HG03064 (cell line): ENCODE data around the gene ROCK2.
"Not testable (repeated sequence)": the region's sequence is repeated elsewhere in the genome, so short reads cannot be mapped to it uniquely, and the experiment has no call there.

ENCODE experiments used
- ATAC-seq: cut with Tn5 transposase; IDR thresholded peaks from one replicate; pipeline ENCODE4 v1.9.1; 2021; ENCODE audit warnings: low read depth; ENCODE audit not compliant: unreplicated experiment

ROCK2 gene

GRCh38 chr2:11342551-11343367, 1.7 kb downstream of the ROCK2 start:
- ATAC-seq = no peak

GRCh38 chr2:11340717-11341116, 3.7 kb downstream of the ROCK2 start:
- no peak for ATAC-seq

- ATAC-seq = no peak
These were observed 4.8 kb downstream of the ROCK2 start for GRCh38 chr2:11339508-11340083.

GRCh38 chr2:11338580-11338979, 5.9 kb downstream of the ROCK2 start:
- ATAC-seq = no peak

- no peak for ATAC-seq
These were observed 6.5 kb downstream of the ROCK2 start for GRCh38 chr2:11337909-11338308.

GRCh38 chr2:11336189-11336588, 8.2 kb downstream of the ROCK2 start:
- ATAC-seq = no peak

GRCh38 chr2:11333427-11334183, 10.8 kb downstream of the ROCK2 start:
- no peak for ATAC-seq

GRCh38 chr2:11332596-11332995, 11.8 kb downstream of the ROCK2 start:
- ATAC-seq = no peak

- no peak for ATAC-seq
These were observed 13.8 kb downstream of the ROCK2 start for GRCh38 chr2:11330457-11331142.

GRCh38 chr2:11329776-11330175, 14.7 kb downstream of the ROCK2 start:
- no peak for ATAC-seq

- ATAC-seq = not testable (repeated sequence)
These were observed 15.9 kb downstream of the ROCK2 start for GRCh38 chr2:11328522-11328921.

- ATAC-seq = no peak
These were observed 16.6 kb downstream of the ROCK2 start for GRCh38 chr2:11327871-11328270.

GRCh38 chr2:11326677-11327211, 17.7 kb downstream of the ROCK2 start:
- ATAC-seq = no peak

GRCh38 chr2:11325961-11326676, 18.3 kb downstream of the ROCK2 start:
- no peak for ATAC-seq

- ATAC-seq = no peak
These were observed 22.6 kb downstream of the ROCK2 start for GRCh38 chr2:11321847-11322246.

GRCh38 chr2:11320698-11321492, 23.5 kb downstream of the ROCK2 start:
- no peak for ATAC-seq

- no peak for ATAC-seq
These were observed 24.5 kb downstream of the ROCK2 start for GRCh38 chr2:11319939-11320338.

GRCh38 chr2:11315074-11315705, 29.2 kb downstream of the ROCK2 start:
- ATAC-seq = no peak

- no peak for ATAC-seq
These were observed 29.9 kb downstream of the ROCK2 start for GRCh38 chr2:11314487-11314886.
